Effector CD4-positive, alpha-beta T cell (primary cell): Measurements from ENCODE around the gene ANO8.
A peak's percentile ranks its signal among the peaks of the same experiment; 100 is the strongest.
"Not testable (repeated sequence)": the region's sequence is repeated elsewhere in the genome, so short reads cannot be mapped to it uniquely, and the experiment has no call there.

Experiments
- DNase-seq: peaks from one replicate; pipeline ENCODE4 v3.0.0-alpha.2; 2020

The ANO8 gene

GRCh38 chr19:17309198-17309964 lies 25.3 kb downstream of the ANO8 start, which contains the start of gene DDA1:
Gene DDA1, plus strand, starts transcription at chr19:17309563. Its CDS starts 92 bp downstream, at chr19:17309655.
- peak; percentile 99 for DNase-seq

GRCh38 chr19:17307876-17308377 lies 26.7 kb downstream of the ANO8 start:
- DNase-seq: no peak

GRCh38 chr19:17306285-17306714 lies 28.4 kb downstream of the ANO8 start:
- no peak for DNase-seq

- DNase-seq: peak; percentile 91
Measured at GRCh38 chr19:17305517-17306284, 29.0 kb downstream of the ANO8 start, which contains the start of gene MRPL34. Gene MRPL34, plus strand, starts transcription at chr19:17305872. Its CDS starts 21 bp downstream, at chr19:17305893.

GRCh38 chr19:17305216-17305516 lies 29.5 kb downstream of the ANO8 start:
- no peak for DNase-seq

GRCh38 chr19:17304386-17305215 lies 30.1 kb downstream of the ANO8 start:
- DNase-seq: no peak

GRCh38 chr19:17303940-17304267 lies 30.8 kb downstream of the ANO8 start:
- DNase-seq: no peak

GRCh38 chr19:17303167-17303939 lies 31.3 kb downstream of the ANO8 start, which contains the start of gene ABHD8:
Gene ABHD8, minus strand, starts transcription at chr19:17303425. Its CDS starts 1,809 bp downstream, at chr19:17301616.
- DNase-seq: peak; percentile 86

- no peak for DNase-seq
Measured at GRCh38 chr19:17302391-17303166, 32.1 kb downstream of the ANO8 start.

- no peak for DNase-seq
Measured at GRCh38 chr19:17300992-17301619, 33.5 kb downstream of the ANO8 start.

- no peak for DNase-seq
Measured at GRCh38 chr19:17296976-17297375, 37.7 kb downstream of the ANO8 start.

GRCh38 chr19:17296273-17296672 lies 38.4 kb downstream of the ANO8 start:
- no peak for DNase-seq

GRCh38 chr19:17295551-17295950 lies 39.1 kb downstream of the ANO8 start:
- not testable (repeated sequence) for DNase-seq

GRCh38 chr19:17294051-17294891 lies 40.4 kb downstream of the ANO8 start:
- DNase-seq: no peak

GRCh38 chr19:17293605-17294004 lies 41.0 kb downstream of the ANO8 start:
- DNase-seq: no peak

GRCh38 chr19:17292301-17293074 lies 42.2 kb downstream of the ANO8 start:
- peak; percentile 72 for DNase-seq

- no peak for DNase-seq
Measured at GRCh38 chr19:17289489-17289888, 45.2 kb downstream of the ANO8 start.

GRCh38 chr19:17286752-17287151 lies 47.9 kb downstream of the ANO8 start:
- no peak for DNase-seq

- DNase-seq: no peak
Measured at GRCh38 chr19:17286263-17286662, 48.4 kb downstream of the ANO8 start.
